Measurements from ENCODE around the gene NCBP2L. TPM values are rescaled to one million over a fixed set of nuclear protein-coding genes. Genes with fewer than 3 reads are reported as not detected.

Gene NCBP2L
- total RNA-seq, 1 experiment from 2014 or later: 0.20 TPM

- TF ChIP-seq KAT7 (CRISPR knock-in tag; IDR thresholded peaks at IDR 0.05; ENCODE audit: borderline replicate concordance) (no peak), FOXK1 (CRISPR knock-in tag; IDR thresholded peaks at IDR 0.05) (no peak), ZNF396 (CRISPR knock-in tag; IDR thresholded peaks at IDR 0.05; ENCODE audit: borderline replicate concordance) (no peak), ZNF512 (CRISPR knock-in tag; IDR thresholded peaks at IDR 0.05; ENCODE audit: borderline replicate concordance) (no peak), TP53 (CRISPR knock-in tag; IDR thresholded peaks at IDR 0.05) (no peak)
Observed at GRCh38 chrX:107734646-107735045, 42.9 kb upstream of the NCBP2L start (continued).

GRCh38 chrX:107736781-107737531 is 40.6 kb upstream of the NCBP2L start:
- ATAC-seq: peak; percentile 58
- DNase-seq (ENCODE audit: low spot score): peak; percentile 32
- ChIA-PET CTCF (interaction anchor here (3.2 kb wide), 1 partner anchor 39 kb away, joined by 18 read pairs; the partner anchor contains the start of genes NCBP2L and TSC22D3), POLR2A (interaction anchor here (0.6 kb wide), 1 partner anchor 103 kb away, joined by 3 read pairs; no protein-coding TSS in a partner anchor)
- Mint-ChIP-seq H3K9me3 (no peaks in the 10 kb centered on the region), H3K4me1 (peaks cover 34% of the 10 kb centered on the region), H3K36me3 (no peaks in the 10 kb centered on the region), H3K4me3 (no peak overlapping the region), H3K27ac (peak overlapping the region; percentile 65), H3K27me3 (ENCODE audit: low read depth) (peaks cover 9% of the 10 kb centered on the region; the same call in 1 of the 2 replicates)
- TF ChIP-seq ATF3 (CRISPR knock-in tag; conservative IDR thresholded peaks at IDR 0.05) (no peak), NFYB (CRISPR knock-in tag; conservative IDR thresholded peaks at IDR 0.05; ENCODE audit: low read depth) (no peak), IRF2 (CRISPR knock-in tag; IDR thresholded peaks at IDR 0.05; ENCODE audit: borderline replicate concordance, low read depth) (no peak), NR2C2 (CRISPR knock-in tag; IDR thresholded peaks at IDR 0.05) (no peak), MAX (CRISPR knock-in tag; IDR thresholded peaks at IDR 0.05) (no peak), PREB (CRISPR knock-in tag; IDR thresholded peaks at IDR 0.05; ENCODE audit: borderline replicate concordance) (no peak), HMGA2 (CRISPR knock-in tag; IDR thresholded peaks at IDR 0.05) (no peak), MXD4 (CRISPR knock-in tag; IDR thresholded peaks at IDR 0.05; ENCODE audit: borderline replicate concordance) (no peak)

- H3K4me1 Mint-ChIP-seq: peaks cover 35% of the 10 kb centered on the region
- no peak for ATAC-seq
- no peaks in the 10 kb centered on the region for H3K9me3 Mint-ChIP-seq
- ChIA-PET CTCF (interaction anchor here (3.2 kb wide), 1 partner anchor 38 kb away, joined by 18 read pairs; the partner anchor contains the start of genes NCBP2L and TSC22D3), POLR2A (no interaction called here)
- no peaks in the 10 kb centered on the region for H3K36me3 Mint-ChIP-seq
- H3K4me3 Mint-ChIP-seq: no peak overlapping the region
- no peak for DNase-seq (ENCODE audit: low spot score)
- H3K27me3 Mint-ChIP-seq (ENCODE audit: low read depth): peaks cover 9% of the 10 kb centered on the region; the same call in 1 of the 2 replicates
- H3K27ac Mint-ChIP-seq: no peak overlapping the region
- no peak for TF ChIP-seq ATF6 (CRISPR knock-in tag; IDR thresholded peaks at IDR 0.05)
- no peak for TF ChIP-seq ZNF281 (CRISPR knock-in tag; IDR thresholded peaks at IDR 0.05)
- TF ChIP-seq ZBTB21 (CRISPR knock-in tag; IDR thresholded peaks at IDR 0.05; ENCODE audit: borderline replicate concordance): no peak
- no peak for TF ChIP-seq PRRX2 (CRISPR knock-in tag; IDR thresholded peaks at IDR 0.05)
- no peak for TF ChIP-seq FOXP4 (CRISPR knock-in tag; IDR thresholded peaks at IDR 0.05)
- TF ChIP-seq SMAD4 (CRISPR knock-in tag; IDR thresholded peaks at IDR 0.05): no peak
- TF ChIP-seq FOXJ3 (CRISPR knock-in tag; IDR thresholded peaks at IDR 0.05; ENCODE audit: borderline replicate concordance): no peak
- TF ChIP-seq ZNF263 (CRISPR knock-in tag; IDR thresholded peaks at IDR 0.05; ENCODE audit: low read depth): no peak
Observed at GRCh38 chrX:107738272-107738671, 39.3 kb upstream of the NCBP2L start.
